GM20431 (cell line): ENCODE measurements around the gene PLPP7.
"Not testable (repeated sequence)": the region's sequence is repeated elsewhere in the genome, so short reads cannot be mapped to it uniquely, and the experiment has no call there.

Source experiments
- in situ Hi-C: fragments of 300-500 bp; cut with MseI, MboI; formaldehyde crosslinking; loops from one replicate; pipeline ENCODE4 v1.15.0; 2020; ENCODE audit warnings: low sequenced_read_pairs; ENCODE audit not compliant: unreplicated experiment

PLPP7 gene

DNA sequence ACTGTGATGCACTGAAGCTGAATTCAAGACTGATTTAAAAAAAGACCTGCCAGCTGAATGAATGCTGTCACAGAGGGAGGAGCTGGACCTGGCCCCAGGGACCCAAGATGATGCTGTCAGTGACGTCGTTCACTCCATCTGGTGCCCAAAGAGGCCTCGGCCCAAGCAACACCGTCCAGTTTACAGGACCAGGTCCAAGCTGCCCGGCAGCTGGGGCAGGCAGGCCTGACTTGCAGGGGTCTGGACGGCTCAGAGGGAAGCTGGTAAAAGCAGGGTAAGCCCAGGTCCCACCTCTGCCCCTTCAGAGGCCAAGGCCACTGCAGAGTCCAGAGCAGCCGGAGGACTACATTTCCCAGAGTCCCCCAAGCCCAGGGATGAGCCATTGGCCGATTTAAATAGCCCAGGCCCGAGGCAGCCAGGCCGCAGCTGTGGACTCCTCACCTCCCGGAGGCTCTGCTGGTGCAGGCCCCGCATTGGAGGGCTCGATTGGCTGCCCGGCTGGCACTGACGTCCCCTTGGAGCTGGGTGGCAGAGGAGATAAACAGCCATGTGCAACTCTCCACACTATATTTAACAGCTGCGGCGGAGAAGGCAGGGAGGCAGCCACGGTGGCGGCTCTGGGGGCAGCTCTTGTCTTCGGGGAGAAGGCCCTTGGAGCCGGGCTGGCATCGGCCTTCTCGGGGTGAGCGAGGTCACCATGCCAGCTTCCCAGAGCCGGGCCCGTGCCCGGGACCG is at the start of gene PLPP7:
PLPP7 (plus strand) TSS at position 423 of the 735 bp plus-strand sequence; CDS start at position 698, 275 bp downstream.
- in situ Hi-C loops: no loop called here

DNA sequence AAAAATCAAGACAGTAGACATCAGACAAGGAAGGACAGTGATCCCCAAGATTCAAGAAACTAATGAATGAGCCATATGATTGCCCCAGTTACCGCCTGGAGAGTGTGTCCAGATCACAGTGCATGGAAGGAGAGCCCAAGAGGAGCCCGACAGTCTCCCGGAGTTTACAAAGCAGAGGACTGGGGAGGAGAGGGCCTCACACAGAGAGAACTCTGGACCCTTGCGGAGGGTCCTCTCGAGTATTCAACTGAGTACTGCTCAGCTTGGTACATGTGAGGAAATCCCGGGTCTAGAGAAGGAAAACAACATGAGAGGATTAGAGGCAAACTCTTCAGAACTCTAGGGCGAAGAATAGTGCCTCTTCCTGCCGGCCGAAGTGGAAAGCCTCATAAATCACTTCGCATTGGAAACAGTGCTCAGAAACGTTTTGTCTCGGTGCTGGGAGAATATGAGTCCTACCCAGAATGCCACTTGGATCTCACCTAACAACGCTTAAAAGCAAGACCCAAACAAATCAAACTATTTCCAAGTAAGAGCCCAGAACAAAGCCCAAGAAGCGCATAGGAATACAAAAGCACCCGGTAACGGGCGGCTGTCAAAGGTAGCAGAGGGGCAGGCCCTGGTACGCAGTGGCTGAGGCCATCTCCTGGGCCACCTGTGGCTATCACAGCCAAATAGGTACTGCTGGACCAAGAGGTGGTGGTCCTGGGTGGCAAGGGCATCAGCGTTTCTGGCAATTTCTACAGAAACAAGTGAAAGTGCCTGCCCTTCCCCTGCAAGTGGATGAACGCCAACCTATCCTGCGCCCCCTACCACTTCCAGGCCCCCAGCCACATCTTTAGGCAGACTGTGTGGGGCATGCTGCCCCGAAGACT is 49.2 kb upstream of the PLPP7 start:
- in situ Hi-C loops: no loop called here

DNA sequence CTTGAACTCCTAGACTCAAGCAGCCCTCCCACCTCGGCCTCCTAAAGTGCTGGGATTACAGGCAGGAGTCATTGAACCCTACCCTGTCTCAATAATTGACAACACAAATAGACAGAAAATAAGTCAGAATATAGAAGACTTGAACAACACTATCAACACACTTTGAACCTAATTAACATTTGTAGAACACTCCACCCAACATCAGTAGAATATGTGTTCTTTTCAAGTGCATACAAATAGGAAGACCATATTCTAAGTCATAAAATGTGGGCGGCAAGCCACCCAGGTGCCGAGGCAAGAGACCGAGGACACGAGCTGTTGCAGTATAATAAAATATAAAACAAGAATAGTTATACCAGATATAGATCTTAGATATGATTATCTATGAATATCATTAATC is 45.2 kb upstream of the PLPP7 start:
- in situ Hi-C loops: not testable (repeated sequence)

DNA sequence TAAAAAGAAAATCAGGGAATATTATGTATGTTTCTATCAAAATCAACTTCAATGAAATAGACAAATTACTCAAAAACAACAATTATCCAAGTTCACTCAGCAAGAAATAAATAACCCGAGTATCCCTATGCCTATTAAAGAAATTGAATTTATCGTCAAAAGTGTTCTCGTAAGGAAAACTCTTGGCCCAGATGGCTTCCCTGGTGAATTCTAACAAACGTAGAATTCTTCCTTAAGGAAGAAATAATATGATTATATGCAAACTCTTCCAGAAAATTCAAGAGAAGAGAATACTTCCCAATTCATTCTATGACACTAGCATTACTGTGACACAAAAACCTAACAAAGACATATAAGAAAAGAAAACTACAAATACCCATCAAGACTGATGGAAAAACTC is 42.9 kb upstream of the PLPP7 start:
- in situ Hi-C loops: no loop called here

DNA sequence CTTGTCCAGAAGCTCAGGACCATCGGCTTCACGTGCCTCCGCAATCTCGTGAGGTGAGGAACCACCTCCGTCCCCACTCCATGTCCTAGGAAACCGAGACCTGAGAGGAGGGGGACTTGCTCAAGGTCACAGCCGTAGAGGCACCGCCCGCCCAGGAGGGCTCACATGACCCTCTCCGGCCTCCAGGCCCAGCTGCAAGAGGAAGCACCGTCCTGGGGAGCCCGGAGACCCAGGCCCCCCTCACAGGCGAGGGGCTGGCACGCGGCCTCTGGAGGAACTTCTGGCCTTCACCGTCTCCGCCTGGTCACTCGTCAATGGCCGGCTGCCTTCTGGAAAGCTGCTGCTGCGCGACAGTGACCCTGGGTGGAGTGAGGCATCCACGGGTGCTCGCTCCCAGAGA is 37.4 kb upstream of the PLPP7 start:
- in situ Hi-C loops: no loop called here

DNA sequence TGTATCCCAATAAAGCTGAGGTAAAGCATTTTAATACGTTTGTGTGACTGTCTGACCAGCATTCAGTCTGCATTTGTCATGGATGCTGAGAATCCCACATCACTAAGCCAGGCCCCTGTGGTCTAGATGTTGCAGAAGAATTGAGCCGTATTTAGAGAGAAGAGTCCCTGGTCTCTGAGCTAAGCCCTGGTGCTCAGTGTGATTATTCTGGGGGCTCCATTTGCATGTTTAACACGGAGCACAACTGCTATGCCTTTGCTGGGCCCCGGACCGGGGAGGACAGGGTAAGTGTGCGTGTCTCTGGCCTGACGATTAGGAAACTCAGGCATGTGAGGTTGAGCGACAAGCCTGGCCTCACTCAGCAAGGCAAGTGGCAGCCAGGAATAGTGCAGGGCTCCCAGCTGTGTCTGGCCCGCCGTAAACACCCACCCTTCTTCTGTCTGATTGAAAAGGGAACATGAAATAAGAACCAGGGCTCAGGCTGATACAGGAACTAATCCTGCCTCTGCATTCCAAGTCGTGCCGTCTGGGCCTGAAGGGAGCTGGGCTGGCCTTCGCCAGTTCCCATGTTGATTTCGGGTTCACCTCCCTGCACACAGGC is 35.5 kb upstream of the PLPP7 start:
- in situ Hi-C loops: no loop called here

DNA sequence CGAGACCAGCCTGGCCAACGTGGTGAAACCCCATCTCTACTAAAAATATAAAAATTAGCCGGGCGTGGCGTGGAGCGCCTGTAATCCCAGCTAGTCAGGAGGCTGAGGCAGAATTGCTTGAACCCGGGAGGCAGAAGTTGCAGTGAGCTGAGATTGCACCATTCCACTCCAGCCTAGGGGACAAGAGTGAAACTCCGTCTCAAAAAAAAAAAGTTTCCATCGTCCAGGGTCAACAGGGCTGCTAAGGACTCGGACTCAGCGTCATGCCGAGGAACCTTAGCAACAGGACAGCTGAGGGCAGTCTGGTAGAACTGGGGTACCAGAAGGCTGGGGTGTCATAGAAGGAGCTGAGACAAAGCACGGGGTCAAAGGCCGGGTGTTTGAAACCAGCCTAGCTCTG is 34.9 kb upstream of the PLPP7 start:
- in situ Hi-C loops: no loop called here

DNA sequence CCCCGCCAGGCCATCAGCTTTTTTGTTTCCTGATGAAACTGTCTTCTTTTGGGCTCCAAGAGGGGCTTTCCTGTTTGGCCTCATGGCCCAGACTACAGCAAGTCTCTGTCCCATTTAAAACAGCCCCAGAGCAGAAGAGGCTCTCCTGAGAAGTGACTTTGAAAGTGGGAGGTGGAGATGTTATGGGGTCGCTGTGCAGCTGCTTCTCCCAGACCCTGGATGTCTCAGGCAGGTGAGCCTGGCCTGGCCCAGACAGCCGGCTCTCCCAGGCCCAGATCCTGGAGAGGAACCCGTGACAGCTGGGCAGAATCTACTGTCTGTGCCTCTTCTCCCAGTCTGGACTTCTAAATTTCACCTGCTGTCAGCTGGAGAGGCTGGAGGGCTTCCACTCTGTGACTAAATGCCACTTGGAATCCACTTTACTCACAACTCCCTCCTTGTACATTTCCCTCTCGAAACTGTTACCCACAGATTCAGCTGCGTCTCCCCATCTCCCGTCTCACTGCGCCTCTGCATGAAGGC is 33.8 kb upstream of the PLPP7 start:
- in situ Hi-C loops: no loop called here

DNA sequence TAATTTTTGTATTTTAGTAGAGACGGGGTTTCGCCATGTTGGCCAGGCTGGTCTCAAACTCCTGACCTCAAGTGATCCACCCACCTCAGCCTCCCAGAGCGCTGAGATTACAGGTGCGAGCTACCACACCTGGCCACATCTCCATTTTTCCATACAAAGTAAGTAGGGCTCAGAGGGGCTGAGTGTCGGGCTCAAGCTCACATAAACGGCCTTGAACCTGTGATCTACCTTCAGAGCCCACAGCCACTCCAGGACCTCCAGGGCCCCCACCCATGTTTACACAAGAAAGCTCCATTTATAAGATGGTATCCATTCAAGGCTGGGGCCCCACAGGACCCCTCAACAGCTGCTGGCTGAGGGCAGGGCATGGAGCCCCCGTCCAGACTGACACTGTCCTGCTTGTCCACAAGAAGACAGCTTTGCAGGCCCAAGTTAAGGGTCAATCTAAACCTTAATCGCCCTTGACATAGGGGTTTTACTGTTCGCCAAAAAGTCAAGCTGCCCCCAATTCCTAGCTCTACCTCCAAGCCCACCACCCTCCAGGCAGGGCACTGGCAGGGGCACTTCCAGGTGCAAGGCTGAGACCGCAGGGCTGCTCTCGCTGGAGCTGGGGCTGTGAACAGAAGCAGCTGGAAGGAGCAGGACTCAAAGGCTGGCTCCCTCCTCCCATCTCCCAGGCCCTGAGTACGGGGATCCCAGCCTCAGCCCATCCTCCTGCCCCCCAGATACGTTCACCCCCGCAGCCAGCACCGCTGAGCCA is 32.1 kb upstream of the PLPP7 start:
- in situ Hi-C loops: no loop called here

DNA sequence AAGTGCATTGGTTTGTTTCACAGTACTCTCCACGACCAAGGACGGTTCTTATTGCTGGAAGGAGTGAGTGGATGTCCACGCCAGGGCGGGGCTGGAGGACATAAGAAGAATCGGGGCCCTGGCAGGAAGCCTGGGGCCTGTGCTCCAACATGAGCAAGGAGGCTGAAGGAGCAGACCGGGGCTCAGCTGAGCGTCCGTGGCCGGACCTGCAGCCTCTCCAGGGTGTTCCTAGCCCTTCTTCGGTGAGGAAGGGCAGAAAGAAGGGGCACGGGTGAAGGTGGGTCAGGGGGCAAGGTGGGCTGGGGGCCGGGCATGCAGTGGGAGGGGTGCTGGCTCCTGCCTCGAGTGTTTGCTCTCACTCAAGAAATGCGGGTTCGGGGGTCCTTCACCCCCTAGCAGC is 31.3 kb upstream of the PLPP7 start:
- in situ Hi-C loops: no loop called here

DNA sequence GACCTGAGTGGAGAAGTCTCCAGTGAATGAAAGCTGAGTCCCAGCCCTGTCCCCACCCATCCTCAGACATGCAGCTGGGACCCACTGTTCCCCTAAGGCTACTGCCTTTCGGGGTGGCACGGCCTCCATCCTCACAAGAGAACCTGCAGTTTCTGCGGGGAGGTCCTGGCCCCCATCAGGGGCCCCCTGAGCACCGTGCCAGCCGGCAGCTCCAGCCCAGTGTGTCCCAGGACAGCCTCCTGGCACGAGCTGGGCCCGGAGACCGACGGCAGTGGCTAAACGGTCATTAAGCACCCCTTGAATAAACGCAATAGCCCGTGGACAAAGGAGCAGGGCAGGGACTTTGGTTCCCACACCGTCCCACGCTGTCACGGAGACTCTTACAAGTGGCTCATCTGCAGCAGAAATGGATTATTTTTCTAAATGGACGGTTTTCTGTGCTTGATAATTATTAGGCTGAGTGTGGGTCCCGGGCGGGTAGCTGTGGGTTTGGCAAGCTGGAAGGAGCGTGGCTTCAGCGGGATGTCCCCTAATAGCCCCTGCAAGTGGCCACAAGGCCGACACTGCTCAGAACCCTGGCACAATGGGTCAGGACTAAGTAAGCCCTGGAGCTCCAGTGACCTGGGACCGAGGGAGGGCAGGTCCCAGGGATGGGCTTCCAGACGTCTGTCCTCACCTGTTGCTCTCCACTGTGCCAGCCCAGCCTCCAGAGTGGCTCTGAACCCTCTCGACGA is 30.7 kb upstream of the PLPP7 start:
- in situ Hi-C loops: no loop called here

DNA sequence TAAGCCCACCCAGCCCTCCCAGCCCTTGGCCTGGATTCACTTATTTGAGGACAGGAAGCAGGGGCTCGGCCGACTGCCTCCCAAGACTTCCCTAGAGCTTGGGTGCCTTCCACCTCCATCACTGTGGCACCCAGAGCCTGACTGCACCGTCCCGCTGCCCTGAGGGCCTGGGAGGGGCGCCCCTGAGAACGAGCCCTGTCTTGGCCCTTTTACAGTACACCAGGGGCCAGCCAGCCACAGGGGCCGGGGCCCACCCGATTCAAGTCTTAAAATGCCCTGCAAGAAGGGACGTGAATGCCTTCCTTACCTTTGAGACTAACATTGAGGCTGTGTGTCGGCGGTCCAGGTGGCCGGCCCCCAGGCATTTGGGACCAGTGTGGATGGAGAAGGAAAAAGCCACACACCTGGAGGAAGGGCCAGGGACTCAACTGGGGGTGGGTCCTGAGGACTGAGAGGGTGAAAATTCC is 30.1 kb upstream of the PLPP7 start:
- in situ Hi-C loops: no loop called here

DNA sequence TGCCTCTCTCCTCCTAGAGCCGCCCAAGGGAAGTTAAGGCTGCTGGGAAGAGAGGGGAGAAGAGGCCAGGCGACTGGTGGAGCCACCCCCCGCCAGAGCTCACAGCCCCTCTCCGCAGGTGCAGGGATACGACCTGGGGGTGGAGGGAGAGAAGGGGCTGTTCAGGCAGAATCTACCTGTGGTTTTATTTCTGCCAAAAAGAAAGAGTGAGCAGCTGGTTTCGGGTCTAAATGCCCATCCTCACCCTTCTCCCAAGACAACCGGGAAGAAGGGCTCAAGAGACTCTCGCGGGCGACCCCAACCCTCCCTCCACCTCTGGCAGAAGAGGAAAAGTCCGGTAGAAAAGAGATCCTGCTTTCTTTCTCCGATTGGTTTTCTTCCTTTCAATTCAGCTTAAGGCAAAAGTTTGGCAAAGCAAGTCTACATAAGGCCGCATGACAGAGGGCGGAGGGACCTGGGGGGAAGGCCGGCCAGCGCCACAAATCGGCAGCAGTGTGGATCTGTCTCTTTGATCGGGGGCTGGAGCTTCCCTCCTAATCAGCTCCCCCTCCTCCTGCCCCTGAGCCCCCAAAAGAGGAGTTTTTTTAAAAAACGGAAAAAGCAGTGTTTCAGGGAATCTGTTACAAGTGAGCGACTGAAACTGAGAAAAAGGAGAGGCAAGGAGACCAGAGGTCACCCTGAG is 29.5 kb upstream of the PLPP7 start:
- in situ Hi-C loops: no loop called here

DNA sequence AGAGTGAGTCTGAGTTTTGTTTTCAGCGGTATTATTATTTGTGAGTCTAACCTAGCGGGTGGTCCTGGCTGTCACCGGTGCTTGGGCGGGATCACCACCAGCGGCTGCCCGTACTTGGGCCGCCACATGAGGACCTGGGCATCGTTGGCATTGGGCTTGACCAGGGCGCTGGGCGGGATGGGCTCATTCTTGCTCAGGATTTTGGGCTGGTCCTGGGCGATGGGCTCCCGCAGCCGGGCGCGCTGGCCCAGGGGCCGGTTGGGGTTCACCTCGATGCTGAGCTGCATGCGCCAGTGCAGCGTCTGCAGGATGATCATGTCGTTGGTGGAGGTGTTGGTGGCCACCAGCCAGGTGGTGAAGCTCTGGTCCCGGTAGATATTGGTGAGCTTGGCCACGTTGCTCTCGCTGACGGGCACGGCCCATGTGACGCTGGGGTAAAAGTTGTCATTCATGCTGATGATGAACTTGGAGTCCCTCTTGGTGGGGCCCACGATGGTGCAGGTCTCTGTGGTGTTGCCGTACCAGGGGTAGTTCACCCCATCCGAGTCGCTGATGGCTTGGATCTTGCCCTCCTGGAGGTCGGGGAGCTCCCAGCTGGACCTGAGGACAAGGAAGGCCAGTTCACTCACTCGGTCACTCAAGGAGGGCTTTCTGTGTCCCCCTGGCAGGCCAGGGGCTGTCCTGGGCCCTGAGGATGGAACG is 28.6 kb upstream of the PLPP7 start:
- in situ Hi-C loops: no loop called here

DNA sequence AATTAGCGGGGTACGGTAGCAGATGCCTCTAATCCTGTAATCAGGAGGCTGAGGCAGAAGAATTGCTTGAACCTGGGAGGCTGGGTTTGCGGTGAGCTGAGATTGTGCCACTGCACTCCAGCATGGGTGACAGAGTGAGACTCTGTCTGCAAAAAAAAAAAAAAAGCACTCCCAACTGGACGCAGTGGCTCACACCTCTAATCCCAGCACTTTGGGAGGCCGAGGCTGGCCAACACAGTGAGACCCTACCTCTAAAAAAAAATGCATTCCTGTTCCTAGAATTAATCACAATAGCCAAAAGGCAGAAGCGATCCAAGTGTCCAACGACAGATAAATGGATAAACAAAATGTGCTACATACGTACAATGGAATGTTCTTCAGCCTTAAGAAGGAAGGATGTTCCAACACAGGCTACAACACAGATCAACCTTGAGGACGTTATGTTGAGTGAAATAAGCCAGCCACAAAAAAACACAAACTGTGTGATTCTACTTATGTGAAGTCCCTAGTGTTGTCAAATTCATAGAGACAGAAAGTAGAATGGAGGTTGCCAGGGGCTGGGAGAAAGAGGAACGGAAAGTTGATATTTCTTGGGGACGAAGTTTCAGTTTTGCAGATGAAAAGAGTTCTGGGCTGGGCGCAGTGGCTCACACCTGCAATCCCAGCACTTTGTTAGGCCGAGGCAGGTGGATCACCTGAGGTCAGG is 27.0 kb upstream of the PLPP7 start:
- in situ Hi-C loops: no loop called here

DNA sequence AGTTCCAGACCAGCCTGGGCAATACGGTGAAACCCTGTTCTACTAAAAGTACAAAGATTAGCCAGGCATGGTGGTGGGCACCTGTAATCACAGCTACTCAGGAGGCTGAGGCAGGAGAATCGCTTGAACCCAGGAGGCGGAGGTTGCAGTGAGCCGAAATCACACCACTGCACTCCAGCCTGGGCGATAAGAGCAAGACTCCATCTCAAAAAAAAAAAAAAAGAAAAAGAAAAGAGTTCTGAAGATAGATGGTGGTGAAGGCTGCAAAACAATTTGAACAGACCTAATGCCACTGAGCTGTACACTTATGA is 26.5 kb upstream of the PLPP7 start:
- in situ Hi-C loops: not testable (repeated sequence)

DNA sequence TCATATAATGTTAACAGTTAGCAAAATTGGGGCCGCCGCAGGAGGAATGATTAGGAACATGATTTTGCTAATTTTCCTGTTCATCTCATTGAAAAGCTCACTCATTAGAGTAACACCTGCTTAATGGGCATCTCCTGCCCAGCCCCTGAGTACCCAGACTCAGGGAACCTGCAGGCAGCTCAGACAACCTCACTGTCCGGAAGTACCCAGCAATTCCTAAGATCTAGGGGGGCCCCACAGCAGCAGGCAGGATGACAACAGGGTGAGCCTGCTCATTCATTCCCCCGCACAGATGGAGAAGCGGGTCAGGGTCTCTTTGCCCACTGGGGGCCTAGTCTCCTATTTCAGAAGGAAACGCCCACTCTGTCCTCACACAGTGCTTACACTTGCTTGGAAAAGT is 25.8 kb upstream of the PLPP7 start:
- in situ Hi-C loops: no loop called here

DNA sequence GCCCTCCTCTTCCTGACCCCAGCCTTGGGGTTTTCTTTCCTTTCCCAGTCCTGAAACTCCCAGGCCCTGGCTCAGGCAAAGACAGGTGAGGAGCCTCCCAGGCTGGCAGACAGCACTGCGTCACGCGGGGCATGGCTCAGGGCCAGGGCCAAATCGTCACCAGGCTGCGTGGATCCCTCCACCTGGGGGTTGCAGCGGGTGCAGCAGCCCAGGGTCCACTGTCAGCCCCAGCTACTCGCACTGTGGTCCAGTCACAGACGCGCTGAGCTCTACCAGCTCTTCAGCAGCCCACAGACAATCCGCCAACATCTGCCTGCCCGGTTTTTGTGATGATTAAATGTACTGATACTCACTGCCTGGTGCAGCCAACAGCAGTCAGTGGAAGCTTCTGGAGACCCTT is 25.3 kb upstream of the PLPP7 start:
- in situ Hi-C loops: no loop called here
